Stomach (tissue), 4 donors: ENCODE results near the gene CLMP.

Source experiments
- POLR2A ChIP-seq, 4 donors: fragments of 450-650 bp; IDR thresholded peaks; one replicate each; pipeline ENCODE4 v1.6.1; 2016; ENCODE audit warnings: antibody characterized with exemption in 4 of 4, control low read depth in 2 of 4, mild to moderate bottlenecking in 1 of 4, moderate library complexity in 1 of 4
- TF ChIP-seq, protein P1 (sequence below), 7 experiments: fragments of 450-650 bp in 4 of 7; fragments of 200-600 bp in 3 of 7; sonication (generic) in 3 of 7; IDR thresholded peaks; one replicate each; pipeline ENCODE4 v1.5.1; 2016 to 2019; ENCODE audit warnings: antibody characterized with exemption in 7 of 7, control low read depth in 2 of 7, mild to moderate bottlenecking in 1 of 7

- TF ChIP-seq, protein P1, sequence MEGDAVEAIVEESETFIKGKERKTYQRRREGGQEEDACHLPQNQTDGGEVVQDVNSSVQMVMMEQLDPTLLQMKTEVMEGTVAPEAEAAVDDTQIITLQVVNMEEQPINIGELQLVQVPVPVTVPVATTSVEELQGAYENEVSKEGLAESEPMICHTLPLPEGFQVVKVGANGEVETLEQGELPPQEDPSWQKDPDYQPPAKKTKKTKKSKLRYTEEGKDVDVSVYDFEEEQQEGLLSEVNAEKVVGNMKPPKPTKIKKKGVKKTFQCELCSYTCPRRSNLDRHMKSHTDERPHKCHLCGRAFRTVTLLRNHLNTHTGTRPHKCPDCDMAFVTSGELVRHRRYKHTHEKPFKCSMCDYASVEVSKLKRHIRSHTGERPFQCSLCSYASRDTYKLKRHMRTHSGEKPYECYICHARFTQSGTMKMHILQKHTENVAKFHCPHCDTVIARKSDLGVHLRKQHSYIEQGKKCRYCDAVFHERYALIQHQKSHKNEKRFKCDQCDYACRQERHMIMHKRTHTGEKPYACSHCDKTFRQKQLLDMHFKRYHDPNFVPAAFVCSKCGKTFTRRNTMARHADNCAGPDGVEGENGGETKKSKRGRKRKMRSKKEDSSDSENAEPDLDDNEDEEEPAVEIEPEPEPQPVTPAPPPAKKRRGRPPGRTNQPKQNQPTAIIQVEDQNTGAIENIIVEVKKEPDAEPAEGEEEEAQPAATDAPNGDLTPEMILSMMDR (IDR thresholded peaks at IDR 0.05), result no peak
- TF ChIP-seq POLR2A (IDR thresholded peaks at IDR 0.05), result no peak
Observed at GRCh38 chr11:123083623-123084029, 111.4 kb downstream of the CLMP start.
